NCI-H2196 (cell line): Measurements from ENCODE around the gene IVNS1ABP.
"Not testable (repeated sequence)": the region's sequence is repeated elsewhere in the genome, so short reads cannot be mapped to it uniquely, and the experiment has no call there.

Experiments
- DNase-seq: peaks from one replicate; lab custom pipeline; 2025; ENCODE audit not compliant: unreplicated experiment; lab: John Stamatoyannopoulos, UW

The IVNS1ABP gene

GRCh38 chr1:185337246-185337645 is 20.2 kb upstream of the IVNS1ABP start:
- DNase-seq, result no peak

DNA sequence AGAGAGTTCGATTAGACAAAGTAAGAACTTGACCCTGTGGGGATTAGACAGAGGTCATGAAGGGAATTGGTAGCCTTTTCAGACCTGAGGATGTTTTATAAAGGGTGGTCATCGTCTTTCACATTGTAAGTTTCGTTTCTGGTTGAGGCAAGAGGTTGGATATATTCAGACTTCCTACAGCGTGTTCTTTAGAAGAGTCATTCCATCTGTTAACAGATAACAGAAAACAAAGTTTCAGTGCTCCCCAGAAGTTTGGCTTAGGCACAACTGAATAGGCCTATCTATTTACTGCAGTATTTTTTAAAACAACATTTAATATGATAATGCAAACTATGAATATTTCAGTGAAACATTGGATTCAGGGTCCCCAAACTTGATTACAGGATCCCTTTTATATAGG is 17.1 kb upstream of the IVNS1ABP start:
- DNase-seq, result no peak

GRCh38 chr1:185328255-185328654 is 11.2 kb upstream of the IVNS1ABP start:
- DNase-seq, result no peak

- peak; percentile 14 for DNase-seq
Observed at GRCh38 chr1:185325413-185325812, 8.4 kb upstream of the IVNS1ABP start.

DNA sequence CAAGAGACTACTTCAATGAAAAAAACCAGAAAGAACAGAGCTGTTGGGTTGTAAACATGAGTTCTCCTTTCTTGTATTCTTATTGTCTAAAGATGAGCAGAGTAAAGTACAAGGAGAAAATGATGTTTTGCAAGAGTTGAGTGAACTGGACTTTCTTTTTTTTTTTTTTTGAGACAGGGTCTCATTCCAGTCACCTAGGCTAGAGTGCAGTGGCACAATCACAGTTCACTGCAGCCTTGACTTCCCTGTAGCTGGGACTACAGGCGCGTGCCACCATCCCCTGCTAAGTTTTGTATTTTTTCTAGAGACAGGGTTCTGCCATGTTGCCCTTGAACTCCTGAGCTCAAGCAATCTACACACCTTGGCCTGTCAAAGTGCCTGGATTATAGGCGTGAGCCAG is 7.1 kb upstream of the IVNS1ABP start:
- DNase-seq, result no peak

DNA sequence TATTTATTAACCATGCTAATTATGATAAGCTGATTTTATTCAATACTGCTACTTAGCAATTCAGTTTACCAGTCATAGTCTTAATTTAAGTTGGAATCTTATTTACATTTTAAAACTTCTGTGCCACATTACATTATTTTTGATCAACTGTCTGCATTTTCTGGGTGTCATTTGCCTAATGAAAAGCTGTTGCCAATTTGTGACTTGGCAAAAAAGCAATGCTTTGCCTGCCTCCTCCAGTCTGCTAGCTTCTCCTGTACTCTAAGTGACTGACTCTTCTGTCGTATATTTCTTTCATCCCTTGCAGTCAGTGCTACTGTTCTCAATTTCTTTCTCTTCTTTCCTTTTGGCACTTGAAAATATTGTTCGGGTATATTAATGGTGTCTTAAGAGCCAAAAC is 5.6 kb upstream of the IVNS1ABP start:
- no peak for DNase-seq

DNA sequence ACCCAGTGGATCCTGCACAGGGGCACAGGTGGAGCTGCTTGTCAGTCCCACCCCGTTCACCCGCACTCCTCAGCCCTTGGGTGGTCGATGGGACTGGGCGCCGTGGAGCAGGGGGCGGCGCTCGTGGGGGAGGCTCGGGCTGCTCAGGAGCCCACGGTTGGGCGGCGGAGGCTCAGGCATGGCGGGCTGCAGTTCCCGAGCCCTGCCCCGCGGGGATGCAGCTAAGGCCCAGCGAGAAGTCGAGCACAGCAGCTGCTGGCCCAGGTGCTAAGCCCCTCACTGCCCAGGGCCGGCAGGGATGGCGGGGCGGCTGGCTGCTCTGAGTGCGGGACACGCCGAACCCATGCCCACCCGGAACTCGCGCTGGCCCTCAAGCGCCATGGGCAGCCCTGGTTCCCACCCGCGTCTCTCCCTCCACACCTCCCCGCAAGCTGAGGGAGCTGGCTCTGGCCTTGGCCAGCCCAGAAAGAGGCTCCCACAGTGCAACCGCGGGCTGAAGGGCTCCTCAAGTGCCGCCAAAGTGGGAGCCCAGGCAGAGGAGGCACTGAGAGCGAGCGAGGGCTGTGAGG is 4.7 kb upstream of the IVNS1ABP start:
- DNase-seq, result not testable (repeated sequence)

DNA sequence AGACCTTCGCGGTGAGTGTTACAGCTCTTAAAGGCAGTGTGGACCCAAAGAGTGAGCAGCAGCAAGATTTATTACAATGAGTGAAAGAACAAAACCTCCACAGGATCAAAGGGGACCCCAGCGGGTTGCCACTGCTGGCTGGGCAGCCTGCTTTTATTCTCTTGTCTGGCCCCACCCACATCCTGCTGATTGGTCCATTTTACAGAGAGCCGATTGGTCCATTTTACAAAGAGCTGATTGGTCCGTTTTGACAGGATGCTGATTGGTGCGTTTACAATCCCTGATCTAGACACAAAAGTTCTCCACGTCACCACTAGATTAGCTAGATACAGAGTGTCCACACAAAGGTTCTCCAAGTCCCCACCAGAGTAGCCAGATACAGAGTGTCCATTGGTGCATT is 4.1 kb upstream of the IVNS1ABP start:
- not testable (repeated sequence) for DNase-seq

DNA sequence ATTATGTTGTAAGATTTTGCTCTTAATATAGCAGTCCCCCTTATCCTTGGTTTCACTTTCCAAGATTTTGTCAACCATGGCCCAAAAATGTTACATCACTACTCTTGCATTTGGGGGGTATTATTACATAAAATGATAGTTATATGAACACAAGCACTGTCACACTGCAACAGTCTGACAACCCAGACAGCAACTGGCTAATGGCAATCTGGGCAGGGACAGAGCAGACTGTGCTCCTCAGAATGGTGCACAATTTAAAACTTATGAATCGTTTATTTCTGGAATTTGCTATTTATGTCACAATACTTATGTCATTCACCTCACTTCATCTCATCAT is 2.1 kb upstream of the IVNS1ABP start:
- no peak for DNase-seq

DNA sequence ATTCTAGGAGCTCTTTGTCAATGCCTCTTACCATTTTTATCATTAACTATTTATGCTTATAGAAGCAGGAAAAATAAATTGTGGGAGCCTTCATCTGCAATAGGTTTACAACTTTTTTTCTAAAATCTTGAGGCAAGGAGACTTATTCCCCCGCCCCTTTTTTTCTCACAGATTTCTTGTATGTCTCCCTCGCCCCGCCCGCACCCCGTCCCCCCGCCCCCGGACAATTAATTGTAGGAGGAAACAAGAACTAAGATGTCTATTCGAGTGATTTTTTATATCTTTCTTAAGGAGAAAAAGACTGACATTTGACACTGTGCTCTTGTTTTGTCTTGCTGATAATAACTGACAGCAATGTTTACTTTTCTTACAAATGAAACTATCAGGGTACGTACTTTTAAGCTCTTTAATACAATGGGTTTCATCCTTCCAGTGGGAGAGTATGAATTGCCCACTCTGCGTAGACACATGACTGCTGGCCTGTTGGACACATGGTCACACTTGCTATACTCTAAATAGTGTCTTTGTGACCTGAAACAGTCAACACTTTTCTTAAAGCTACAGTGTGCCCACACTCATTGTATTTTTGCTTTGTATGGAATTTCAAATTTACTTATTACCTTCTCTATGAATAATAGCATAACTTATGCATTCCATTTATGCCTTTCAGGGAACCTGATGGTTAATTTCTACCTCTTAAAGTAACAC is 1.5 kb upstream of the IVNS1ABP start:
- peak; percentile 27 for DNase-seq

DNA sequence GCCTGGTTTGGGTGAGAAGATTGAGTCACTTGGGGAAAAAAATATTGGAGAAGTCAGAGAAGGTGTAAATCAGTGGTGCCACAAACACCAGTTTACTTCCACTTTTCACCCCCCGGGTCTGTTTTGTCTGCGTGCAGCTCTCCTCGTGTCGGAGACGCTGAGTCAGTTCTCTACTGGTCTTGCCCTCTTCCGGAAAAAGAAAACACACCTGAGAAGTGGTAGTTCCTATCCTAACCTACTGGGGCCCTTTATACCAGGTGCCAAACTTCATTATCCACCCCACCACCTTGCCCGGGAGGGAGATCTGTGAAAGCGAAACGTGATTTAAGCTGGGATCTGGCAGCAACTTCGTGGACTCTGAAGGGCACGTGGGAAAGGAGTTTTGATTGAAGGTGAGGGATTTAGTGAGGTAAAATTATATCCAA is 855 bp upstream of the IVNS1ABP start:
- peak; percentile 62 for DNase-seq

DNA sequence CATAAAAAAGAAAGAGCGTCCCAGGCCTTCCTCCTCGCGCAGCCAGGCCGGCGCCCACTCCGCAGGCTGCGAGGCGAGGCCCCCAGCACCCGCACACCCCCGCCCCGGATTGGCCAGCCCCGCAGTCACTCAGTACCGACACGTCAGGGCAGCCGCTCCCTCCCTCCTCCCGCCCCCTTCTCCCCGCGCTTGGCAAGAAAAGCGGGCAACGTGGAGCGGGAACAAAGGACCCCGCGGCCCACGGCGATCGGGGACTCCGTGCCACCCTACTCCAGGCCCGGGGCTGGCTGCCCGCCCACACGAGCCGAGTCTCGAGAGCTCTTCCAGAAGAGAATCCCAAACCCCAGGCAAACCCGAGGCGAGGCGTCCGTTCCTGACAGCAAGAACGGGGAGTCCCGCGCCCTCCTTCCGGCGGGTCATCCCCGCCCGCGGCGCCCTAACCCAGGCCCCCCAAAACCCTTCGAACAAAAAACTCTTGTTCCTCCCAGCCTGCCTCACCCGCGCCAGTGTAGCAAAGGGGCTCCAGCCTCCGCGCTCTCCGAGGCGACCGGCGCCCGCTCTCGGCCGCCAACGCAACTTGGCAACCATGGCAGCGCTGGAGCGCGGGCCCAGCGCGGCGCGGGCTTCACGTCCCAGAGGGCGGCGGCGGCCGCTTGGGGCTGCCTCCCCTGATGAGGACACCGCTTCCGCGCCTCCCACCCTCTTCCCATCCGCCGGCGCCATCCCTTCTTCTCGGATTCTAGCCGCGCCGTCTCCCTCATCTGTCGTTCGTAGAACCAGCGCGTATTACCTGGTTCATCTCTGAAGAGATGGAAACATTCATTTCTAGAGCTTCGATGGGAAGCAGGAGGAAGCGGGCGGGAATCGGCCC is 645 bp downstream of the IVNS1ABP start:
- peak; percentile 66 for DNase-seq

DNA sequence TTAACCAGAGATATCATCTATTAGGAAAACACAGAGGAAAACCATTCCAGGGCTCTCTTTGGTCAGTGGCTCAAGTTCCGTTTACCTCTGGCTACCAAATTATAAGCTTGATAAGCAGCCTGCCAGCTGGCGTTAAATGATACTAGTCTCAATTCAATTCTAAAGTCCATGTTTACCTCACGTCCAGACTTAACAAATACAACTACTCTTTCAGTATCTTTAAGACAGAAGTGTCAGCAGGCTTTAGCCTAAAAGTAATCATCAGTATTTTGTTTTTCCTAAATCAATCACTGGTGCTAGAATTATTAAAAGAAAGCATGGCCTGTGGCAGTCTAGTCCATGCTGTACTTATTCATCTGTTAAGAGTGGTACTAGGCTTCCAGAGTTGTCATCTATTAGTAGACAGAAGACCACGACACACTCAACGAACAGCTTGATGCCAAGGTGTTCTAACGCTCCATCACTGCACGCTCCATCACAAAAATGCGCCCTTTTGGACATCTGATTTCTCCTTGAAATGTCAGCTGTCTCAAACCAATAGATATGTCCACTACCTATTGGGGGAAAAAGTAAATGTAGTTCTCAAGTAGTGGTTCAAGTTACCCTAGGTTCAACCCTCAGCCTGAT is 1.5 kb downstream of the IVNS1ABP start:
- peak; percentile 6 for DNase-seq

- no peak for DNase-seq
Observed at GRCh38 chr1:185314411-185314810, 2.6 kb downstream of the IVNS1ABP start.

DNA sequence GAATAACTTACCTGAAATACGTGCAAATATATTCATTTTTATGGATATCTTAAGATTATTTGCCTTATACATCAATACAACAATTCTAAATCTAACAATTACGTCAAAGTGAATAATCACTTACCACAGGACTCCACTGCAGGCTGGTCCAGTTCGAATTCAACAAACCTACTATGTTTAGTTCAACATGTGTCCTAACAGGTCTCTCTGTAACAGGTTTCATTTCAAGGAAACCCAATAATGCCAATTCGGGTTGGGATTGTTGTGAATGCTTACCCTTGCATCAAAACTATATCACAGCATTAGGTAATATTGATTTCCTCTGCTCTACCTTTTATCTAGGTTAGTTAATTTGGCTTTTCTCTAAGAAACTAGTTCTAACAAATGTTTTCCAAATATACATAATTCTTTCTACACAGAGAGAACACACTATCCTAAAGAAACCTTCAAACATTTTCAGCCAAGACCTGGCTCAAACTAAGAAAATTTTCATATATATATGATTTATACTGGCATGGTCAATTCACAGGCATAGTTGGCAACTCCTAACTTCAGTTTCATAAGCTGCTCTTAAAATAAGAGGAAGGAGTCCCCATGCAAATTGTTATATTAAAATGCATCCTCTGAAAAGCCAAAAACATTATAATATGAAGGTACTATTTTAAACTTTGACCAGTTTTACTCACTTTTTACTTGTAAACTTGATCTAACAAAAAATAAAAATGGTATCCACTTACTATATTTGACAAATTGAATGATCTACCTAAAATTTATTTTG is 4.5 kb downstream of the IVNS1ABP start:
- no peak for DNase-seq

GRCh38 chr1:185311589-185312225 is 5.3 kb downstream of the IVNS1ABP start:
- no peak for DNase-seq

- DNase-seq, result no peak
Observed at GRCh38 chr1:185309566-185309965, 7.5 kb downstream of the IVNS1ABP start.

GRCh38 chr1:185308126-185308525 is 8.9 kb downstream of the IVNS1ABP start:
- DNase-seq, result no peak

GRCh38 chr1:185305419-185305818 is 11.6 kb downstream of the IVNS1ABP start:
- no peak for DNase-seq

- DNase-seq, result no peak
Observed at GRCh38 chr1:185300152-185300551, 16.9 kb downstream of the IVNS1ABP start.
